ENCODE data around the gene HOXB6.

Gene HOXB6

GRCh38 chr17:48592057-48592514 is 12.7 kb downstream of the HOXB6 start:
- Mint-ChIP-seq H3K27ac (peak overlapping the region; percentile 100), H3K36me3 (ENCODE audit: low read depth) (peaks cover 99% of the 10 kb centered on the region), H3K27me3 (ENCODE audit: low read depth, poor library complexity) (peaks cover 25% of the 10 kb centered on the region), H3K9me3 (peaks cover 4% of the 10 kb centered on the region), H3K4me3 (peak overlapping the region; percentile 99), H3K4me1 (peaks cover 20% of the 10 kb centered on the region)
- no peak for TF ChIP-seq CTCF (IDR thresholded peaks at IDR 0.05)
- no peak for DNase-seq

- DNase-seq = no peak
- peak overlapping the region; percentile 99 for H3K4me3 Mint-ChIP-seq
- H3K27ac Mint-ChIP-seq = peak overlapping the region; percentile 100
- peaks cover 19% of the 10 kb centered on the region for H3K4me1 Mint-ChIP-seq
- peaks cover 28% of the 10 kb centered on the region for H3K27me3 Mint-ChIP-seq (ENCODE audit: low read depth, poor library complexity)
- no peak for TF ChIP-seq CTCF (IDR thresholded peaks at IDR 0.05)
- peaks cover 99% of the 10 kb centered on the region for H3K36me3 Mint-ChIP-seq (ENCODE audit: low read depth)
- peaks cover 4% of the 10 kb centered on the region for H3K9me3 Mint-ChIP-seq
These were observed 13.3 kb downstream of the HOXB6 start for GRCh38 chr17:48591255-48592056.

- TF ChIP-seq CTCF (IDR thresholded peaks at IDR 0.05) = no peak
- H3K4me3 Mint-ChIP-seq = peak overlapping the region; percentile 99
- peaks cover 11% of the 10 kb centered on the region for H3K4me1 Mint-ChIP-seq
- peaks cover 99% of the 10 kb centered on the region for H3K36me3 Mint-ChIP-seq (ENCODE audit: low read depth)
- H3K9me3 Mint-ChIP-seq = peaks cover 4% of the 10 kb centered on the region
- H3K27ac Mint-ChIP-seq = peak overlapping the region; percentile 100
- peaks cover 26% of the 10 kb centered on the region for H3K27me3 Mint-ChIP-seq (ENCODE audit: low read depth, poor library complexity)
- DNase-seq = no peak
These were observed 14.1 kb downstream of the HOXB6 start for GRCh38 chr17:48590607-48591161.

GRCh38 chr17:48589831-48590606 is 14.8 kb downstream of the HOXB6 start, which contains the start of gene HOXB3:
Gene HOXB3 (minus strand): TSS chr17:48590241. CDS start chr17:48552474, 37,767 bp downstream.
- Mint-ChIP-seq H3K27me3 (ENCODE audit: low read depth, poor library complexity) (peaks cover 23% of the 10 kb centered on the region), H3K4me3 (peak within 1 kb of the TSS; percentile 99), H3K27ac (peak within 1 kb of the TSS; percentile 100), H3K36me3 (ENCODE audit: low read depth) (peaks cover 99% of the 10 kb centered on the region), H3K9me3 (peaks cover 4% of the 10 kb centered on the region), H3K4me1 (peaks cover 7% of the 10 kb centered on the region)
- TF ChIP-seq CTCF (IDR thresholded peaks at IDR 0.05) = no peak
- DNase-seq = peak; percentile 80

GRCh38 chr17:48589060-48589830 is 15.5 kb downstream of the HOXB6 start:
- peak overlapping the region; percentile 100 for H3K27ac Mint-ChIP-seq

More at GRCh38 chr17:48589060-48589830, 15.5 kb downstream of the HOXB6 start:
- Mint-ChIP-seq H3K36me3 (ENCODE audit: low read depth) (peaks cover 100% of the 10 kb centered on the region), H3K27me3 (ENCODE audit: low read depth, poor library complexity) (peaks cover 19% of the 10 kb centered on the region), H3K4me3 (peak overlapping the region; percentile 99), H3K4me1 (peaks cover 10% of the 10 kb centered on the region), H3K9me3 (peaks cover 4% of the 10 kb centered on the region)
- no peak for DNase-seq
- TF ChIP-seq CTCF (IDR thresholded peaks at IDR 0.05) = no peak

Data from nephron progenitor cell (in vitro differentiated cells).